Omental fat pad (tissue), 4 donors: ENCODE data around the gene MPPED1. TPM values are rescaled to one million over a fixed set of nuclear protein-coding genes. Genes with fewer than 3 reads are reported as not detected.

Source experiments
- ATAC-seq: fragments of 150-250 bp; one replicate; pipeline ENCODE4 v1.9.1; 2016; ENCODE audit warnings: mild to moderate bottlenecking, moderate library complexity; ENCODE audit not compliant: low FRiP score
- DNase-seq: peaks from one replicate; pipeline ENCODE4 v3.0.0-alpha.2; 2019; ENCODE audit warnings: low spot score
- total RNA-seq, 4 donors: library from RNA; depleted of rRNA; stranded (reverse); fragments of >200 nt; gene quantifications; one replicate each; pipeline ENCODE4 v1.1.0, GENCODE V29; 2016
- TF ChIP-seq, protein P1 (sequence below), 3 donors: fragments of 450-650 bp; IDR thresholded peaks; one replicate each; pipeline ENCODE4 v1.5.1; 2016 to 2017; ENCODE audit warnings: antibody characterized with exemption in 3 of 3, mild to moderate bottlenecking in 3 of 3, moderate library complexity in 2 of 3

The MPPED1 gene
- total RNA-seq, 4 donors from 2014 or later: not detected

DNA sequence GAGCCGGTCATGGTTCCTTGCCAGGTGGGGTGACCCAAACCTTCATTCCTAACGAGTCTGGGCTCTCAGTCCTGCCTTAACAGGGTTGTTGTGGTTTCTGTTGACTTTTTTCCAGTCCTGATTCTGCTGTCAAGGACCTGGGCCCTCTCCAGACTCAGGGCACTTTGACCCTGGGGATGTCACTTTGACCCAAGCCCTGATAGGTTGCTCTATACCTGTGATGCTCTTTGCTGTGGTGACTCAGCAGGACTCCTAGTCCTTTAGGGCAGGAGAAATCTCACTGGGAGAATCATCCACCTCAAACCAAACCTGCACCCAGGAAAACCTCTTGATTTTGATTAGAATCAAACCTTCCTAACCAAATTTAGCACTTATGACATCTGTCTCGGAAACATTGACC is 20.5 kb upstream of the MPPED1 start:
- DNase-seq (no peak), ATAC-seq (no peak)
- TF ChIP-seq, protein P1, sequence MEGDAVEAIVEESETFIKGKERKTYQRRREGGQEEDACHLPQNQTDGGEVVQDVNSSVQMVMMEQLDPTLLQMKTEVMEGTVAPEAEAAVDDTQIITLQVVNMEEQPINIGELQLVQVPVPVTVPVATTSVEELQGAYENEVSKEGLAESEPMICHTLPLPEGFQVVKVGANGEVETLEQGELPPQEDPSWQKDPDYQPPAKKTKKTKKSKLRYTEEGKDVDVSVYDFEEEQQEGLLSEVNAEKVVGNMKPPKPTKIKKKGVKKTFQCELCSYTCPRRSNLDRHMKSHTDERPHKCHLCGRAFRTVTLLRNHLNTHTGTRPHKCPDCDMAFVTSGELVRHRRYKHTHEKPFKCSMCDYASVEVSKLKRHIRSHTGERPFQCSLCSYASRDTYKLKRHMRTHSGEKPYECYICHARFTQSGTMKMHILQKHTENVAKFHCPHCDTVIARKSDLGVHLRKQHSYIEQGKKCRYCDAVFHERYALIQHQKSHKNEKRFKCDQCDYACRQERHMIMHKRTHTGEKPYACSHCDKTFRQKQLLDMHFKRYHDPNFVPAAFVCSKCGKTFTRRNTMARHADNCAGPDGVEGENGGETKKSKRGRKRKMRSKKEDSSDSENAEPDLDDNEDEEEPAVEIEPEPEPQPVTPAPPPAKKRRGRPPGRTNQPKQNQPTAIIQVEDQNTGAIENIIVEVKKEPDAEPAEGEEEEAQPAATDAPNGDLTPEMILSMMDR (IDR thresholded peaks at IDR 0.05): no peak

DNA sequence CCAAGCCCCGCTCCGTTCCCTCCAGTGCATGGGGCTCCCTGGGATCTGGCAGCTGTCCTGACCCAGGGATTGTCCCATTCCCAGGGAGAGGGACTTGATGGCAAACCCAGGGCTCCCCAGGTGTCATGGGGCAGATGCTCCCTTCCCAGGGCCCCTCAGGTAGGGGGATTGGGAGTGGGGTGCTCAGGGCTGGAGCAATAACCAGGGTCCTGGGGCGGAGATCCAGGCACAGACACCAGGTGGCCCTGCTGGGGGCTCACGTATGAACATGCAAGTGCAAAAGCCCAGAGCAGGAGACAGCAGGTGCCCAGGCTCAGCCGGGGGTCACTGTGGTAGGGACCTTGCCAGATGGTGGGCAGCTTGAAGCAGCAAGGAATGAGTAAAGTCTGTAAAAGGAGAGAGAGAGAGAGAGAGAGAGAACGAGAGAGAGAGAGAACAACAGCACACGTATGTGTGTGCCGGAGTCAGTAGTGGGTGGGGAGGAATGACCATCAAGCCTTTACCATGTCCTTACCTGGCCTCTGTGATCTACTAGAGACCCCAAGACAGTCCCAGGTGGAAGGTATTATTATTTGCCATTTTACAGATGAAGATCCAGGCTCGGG is 19.3 kb upstream of the MPPED1 start:
- DNase-seq (no peak), ATAC-seq (no peak)
- TF ChIP-seq, protein P1 (IDR thresholded peaks at IDR 0.05): no peak

DNA sequence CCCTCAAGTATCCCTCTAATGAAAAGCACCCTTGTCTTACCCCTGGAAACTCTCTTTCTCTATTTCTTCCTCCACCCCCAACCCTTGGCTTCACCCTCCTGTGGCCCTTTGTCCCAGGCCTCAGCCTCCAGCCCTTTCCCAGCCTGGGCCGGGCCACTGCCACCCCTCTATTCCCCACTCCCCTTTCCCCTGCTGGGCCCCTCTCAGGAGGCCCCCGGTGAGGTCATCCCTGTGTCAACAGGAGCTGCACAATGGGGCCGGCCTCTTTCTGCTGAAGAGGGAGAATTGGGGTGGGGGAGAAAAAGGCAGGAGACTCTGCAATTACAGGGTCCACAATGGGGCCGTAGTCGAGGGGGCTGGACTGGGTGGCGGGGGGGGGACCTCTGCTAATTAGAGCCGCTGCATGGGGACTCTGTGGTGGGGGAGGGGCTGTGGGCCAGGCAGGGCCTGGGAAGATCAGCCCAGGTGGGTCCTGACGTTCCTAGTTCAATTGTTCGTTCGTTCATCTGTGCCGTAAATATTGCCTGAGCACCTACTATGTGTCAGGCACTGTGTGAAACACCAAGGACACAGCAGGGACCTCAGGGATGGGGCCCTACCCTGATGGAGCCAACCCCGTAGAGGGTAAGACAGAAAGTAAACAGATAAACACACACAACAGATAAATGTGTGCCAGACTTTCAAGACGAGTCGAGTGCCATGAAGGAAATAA is 18.5 kb upstream of the MPPED1 start:
- no peak for DNase-seq
- ATAC-seq: no peak
- TF ChIP-seq, protein P1 (IDR thresholded peaks at IDR 0.05): no peak

DNA sequence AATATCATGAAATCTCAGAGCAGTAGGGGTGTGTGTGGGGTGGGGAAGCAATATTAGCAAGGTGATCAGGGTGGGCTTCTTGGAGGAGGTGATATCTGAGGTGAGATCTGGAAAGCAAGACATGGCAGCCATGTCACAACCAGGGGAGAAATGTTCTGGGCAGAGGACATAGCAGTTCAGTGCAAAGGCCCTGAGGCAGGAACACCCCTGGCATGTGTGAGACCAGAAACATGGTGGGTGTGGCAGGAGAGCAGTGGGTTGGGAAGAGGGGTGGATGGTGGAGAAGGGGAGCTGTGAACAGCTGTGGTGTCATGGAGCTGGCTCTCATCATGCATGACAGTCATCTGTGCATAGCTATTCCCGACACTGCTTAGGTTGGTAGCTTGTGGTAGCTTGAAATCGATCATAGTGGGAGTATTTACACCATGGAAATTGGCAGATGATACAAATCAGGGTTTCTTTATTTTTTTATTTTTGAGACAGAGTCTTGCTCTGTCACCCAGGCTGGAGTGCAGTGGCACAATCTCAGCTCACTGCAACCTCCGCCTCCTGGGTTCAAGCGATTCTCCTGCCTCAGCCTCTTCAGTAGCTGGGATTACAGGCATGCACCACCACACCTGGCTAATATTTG is 17.9 kb upstream of the MPPED1 start:
- TF ChIP-seq, protein P1 (IDR thresholded peaks at IDR 0.05): no peak
- no peak for DNase-seq
- no peak for ATAC-seq

DNA sequence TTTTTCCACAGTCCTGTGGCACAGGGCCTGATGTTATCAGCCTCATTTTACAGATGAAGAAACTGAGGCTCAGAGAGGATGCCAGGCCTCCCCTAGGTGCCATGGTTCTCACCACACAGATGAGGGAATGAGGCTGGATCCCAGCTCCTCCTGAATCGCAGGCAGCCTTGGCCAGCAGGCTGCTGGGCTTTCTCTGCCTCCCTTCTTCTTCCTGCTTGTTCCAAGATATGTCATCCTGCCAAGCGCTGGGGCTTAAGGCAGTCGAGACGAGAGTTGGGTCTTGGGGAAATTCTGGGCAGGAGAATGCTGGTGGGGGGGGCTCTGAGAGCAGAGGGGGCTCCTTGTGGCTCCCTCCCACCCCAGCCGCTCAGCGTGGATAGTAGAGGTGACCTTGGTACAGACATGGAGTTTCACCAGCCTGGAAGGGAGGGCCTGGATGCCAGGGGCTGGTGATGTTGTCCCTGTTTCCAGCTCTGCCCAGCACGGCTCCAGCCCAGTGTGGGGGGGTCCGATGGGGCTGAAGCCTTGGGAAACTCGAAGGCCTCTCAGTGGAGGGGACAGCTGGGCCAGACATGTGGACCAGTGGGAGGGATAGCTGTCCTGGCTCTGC is 16.6 kb upstream of the MPPED1 start:
- ATAC-seq (no peak), DNase-seq (no peak)
- TF ChIP-seq, protein P1 (IDR thresholded peaks at IDR 0.05): no peak

DNA sequence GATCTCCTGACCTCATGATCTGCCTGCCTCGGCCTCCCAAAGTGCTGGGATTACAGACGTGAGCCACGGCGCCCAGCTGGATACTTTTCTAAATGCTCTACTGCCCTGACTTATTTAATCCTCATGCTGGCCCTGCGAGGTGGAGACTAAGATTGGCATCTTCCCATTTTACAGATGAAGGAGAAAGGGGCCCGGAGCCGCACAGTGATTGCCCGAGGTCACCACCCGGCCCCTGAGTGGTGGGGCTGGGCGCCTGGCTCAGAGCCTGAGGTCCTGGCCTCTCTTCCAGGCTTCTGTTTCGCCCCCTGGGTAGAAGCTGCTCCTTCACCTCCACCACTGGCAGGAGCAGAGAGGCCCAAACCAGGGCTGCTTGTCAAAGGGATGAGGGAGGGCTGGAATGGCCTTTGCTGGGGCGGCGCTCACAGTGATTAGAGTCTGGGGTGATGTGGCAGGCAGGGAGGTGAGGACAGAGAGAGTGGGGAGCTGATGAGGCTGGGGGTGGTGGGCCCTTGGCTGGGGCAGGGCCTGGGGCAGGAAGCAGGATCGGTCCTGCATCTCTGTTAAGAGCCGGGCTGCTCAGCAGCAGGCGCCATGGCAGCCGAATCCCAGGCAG is 15.4 kb upstream of the MPPED1 start:
- TF ChIP-seq, protein P1 (IDR thresholded peaks at IDR 0.05): no peak
- no peak for DNase-seq
- ATAC-seq: no peak
